ENCODE results near the gene REV1. TPM values are rescaled to one million over a fixed set of nuclear protein-coding genes. Genes with fewer than 3 reads are reported as not detected.

The REV1 gene
- total and polyA plus RNA-seq, 2 of the 8 experiments (the other 6 are each of a cell fraction or from before 2014, with no cell fraction given): 16.6 to 34.3 TPM

DNA sequence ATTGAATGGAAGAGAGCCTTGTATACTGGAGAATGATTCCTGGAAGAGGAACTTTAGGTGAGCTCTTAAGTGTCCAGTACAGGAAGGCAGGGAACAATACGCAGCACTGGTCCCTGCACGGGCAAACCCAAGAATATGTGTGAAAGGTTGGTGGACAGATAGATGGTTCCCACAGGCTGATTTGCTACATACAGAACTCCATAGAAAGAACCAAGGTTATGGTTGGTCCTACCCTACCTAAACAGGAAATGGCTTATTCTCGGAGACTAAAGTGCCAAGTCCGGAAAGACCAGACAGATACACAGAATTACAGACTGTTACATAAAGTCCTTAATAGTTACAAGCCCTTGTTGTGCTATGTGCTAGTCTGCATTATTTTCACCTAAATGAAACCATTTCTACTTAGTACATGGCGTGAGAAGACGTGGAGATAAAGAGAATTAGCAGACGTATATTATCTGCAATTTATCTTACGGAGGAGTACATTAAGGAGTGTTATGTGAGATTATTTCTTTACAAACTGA lies 1.2 kb downstream of the REV1 start (continued):
- TF ChIP-seq, protein P1, sequence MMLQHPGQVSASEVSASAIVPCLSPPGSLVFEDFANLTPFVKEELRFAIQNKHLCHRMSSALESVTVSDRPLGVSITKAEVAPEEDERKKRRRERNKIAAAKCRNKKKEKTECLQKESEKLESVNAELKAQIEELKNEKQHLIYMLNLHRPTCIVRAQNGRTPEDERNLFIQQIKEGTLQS (IDR thresholded peaks at IDR 0.05; ENCODE audit: insufficient read depth, low read depth, low read length): no peak
- TF ChIP-seq, protein P2, sequence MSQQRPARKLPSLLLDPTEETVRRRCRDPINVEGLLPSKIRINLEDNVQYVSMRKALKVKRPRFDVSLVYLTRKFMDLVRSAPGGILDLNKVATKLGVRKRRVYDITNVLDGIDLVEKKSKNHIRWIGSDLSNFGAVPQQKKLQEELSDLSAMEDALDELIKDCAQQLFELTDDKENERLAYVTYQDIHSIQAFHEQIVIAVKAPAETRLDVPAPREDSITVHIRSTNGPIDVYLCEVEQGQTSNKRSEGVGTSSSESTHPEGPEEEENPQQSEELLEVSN (IDR thresholded peaks at IDR 0.05): no peak
- TF ChIP-seq, protein P3, sequence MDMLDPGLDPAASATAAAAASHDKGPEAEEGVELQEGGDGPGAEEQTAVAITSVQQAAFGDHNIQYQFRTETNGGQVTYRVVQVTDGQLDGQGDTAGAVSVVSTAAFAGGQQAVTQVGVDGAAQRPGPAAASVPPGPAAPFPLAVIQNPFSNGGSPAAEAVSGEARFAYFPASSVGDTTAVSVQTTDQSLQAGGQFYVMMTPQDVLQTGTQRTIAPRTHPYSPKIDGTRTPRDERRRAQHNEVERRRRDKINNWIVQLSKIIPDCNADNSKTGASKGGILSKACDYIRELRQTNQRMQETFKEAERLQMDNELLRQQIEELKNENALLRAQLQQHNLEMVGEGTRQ (IDR thresholded peaks at IDR 0.05; ENCODE audit: low read length): no peak
- TF ChIP-seq SP4 (IDR thresholded peaks at IDR 0.05; ENCODE audit: low read length): no peak
- no peak for TF ChIP-seq SIRT6 (IDR thresholded peaks at IDR 0.05; ENCODE audit: low read length)

Data from H1 (cell line).